ENCODE measurements around the gene NHS.

- no peak for TF ChIP-seq CTCF (IDR thresholded peaks at IDR 0.05; ENCODE audit: low read length)
- no peak for TF ChIP-seq EZH2 (IDR thresholded peaks at IDR 0.05; ENCODE audit: borderline replicate concordance, low read length)
Observed at GRCh38 chrX:17613979-17614588, 239.1 kb downstream of the NHS start.

Data from OCI-LY1 (cell line).